Smooth muscle cell (in vitro differentiated cells): Measurements from ENCODE around the gene DHX34. TPM values are rescaled to one million over a fixed set of nuclear protein-coding genes. Genes with fewer than 3 reads are reported as not detected.

Source experiments
- DNase-seq: peaks from one replicate; lab custom pipeline; 2025; ENCODE audit not compliant: unreplicated experiment; lab: John Stamatoyannopoulos, UW
- H2AFZ ChIP-seq: fragments of 200-600 bp; sonication (generic); 2 replicates; pipeline ENCODE4 v1.6.0; 2016; ENCODE audit warnings: antibody characterized with exemption, low read depth, mild to moderate bottlenecking
- H3F3A ChIP-seq: fragments of 200-600 bp; sonication (generic); 2 replicates; pipeline ENCODE4 v1.6.0; 2017; ENCODE audit warnings: antibody characterized with exemption, low read depth
- H3K27ac ChIP-seq: fragments of 200-600 bp; sonication (generic); 2 replicates; pipeline ENCODE4 v1.5.1; 2016; ENCODE audit warnings: low read depth, mild to moderate bottlenecking
- H3K27me3 ChIP-seq: fragments of 200-600 bp; sonication (generic); 2 replicates; pipeline ENCODE4 v1.6.1; 2016; ENCODE audit warnings: low read depth, mild to moderate bottlenecking
- H3K36me3 ChIP-seq: fragments of 200-600 bp; sonication (generic); 2 replicates; pipeline ENCODE4 v1.5.1; 2016; ENCODE audit warnings: low read depth
- H3K4me1 ChIP-seq: fragments of 200-600 bp; sonication (generic); 2 replicates; pipeline ENCODE4 v1.5.1; 2016; ENCODE audit warnings: low read depth
- H3K4me2 ChIP-seq: fragments of 200-600 bp; sonication (generic); 2 replicates; pipeline ENCODE4 v1.6.0; 2016; ENCODE audit warnings: mild to moderate bottlenecking
- H3K4me3 ChIP-seq: fragments of 200-600 bp; sonication (generic); 2 replicates; pipeline ENCODE4 v1.5.1; 2016; ENCODE audit warnings: mild to moderate bottlenecking
- H3K79me2 ChIP-seq: fragments of 200-600 bp; sonication (generic); 2 replicates; pipeline ENCODE4 v1.6.0; 2016; ENCODE audit warnings: low read depth, mild to moderate bottlenecking
- H3K9ac ChIP-seq: fragments of 200-600 bp; sonication (generic); 2 replicates; pipeline ENCODE4 v1.6.0; 2016; ENCODE audit warnings: low read depth
- H3K9me3 ChIP-seq: fragments of 200-600 bp; sonication (generic); replicated peaks from 2 replicates; pipeline ENCODE4 v1.5.1; 2016; ENCODE audit warnings: low read depth
- H4K20me1 ChIP-seq: fragments of 200-600 bp; sonication (generic); 2 replicates; pipeline ENCODE4 v1.6.0; 2016; ENCODE audit warnings: low read depth
- whole genome bisulfite sequencing: methylation state at CpG from one replicate; pipeline ENCODE4 v1.1.7; 2016; ENCODE audit warnings: low lambda C conversion rate; 5-methylcytosine and 5-hydroxymethylcytosine counted together
- polyA plus RNA-seq: library from polyadenylated mRNA; unstranded; fragments of >200 nt; fragmentation: Nextera tagmentation; extraction: Ambion mirVana; gene quantifications from 2 replicates; pipeline ENCODE4 v1.2.1, GENCODE V29; 2016
- total RNA-seq: library from RNA; depleted of rRNA; stranded (reverse); fragments of >200 nt; gene quantifications from 2 replicates; pipeline ENCODE4 v1.2.3, GENCODE V29; 2014
- TF ChIP-seq, protein P1 (sequence below): fragments of 200-600 bp; sonication (generic); IDR thresholded peaks from 2 replicates; pipeline ENCODE4 v1.5.1; 2017; ENCODE audit warnings: borderline replicate concordance, mild to moderate bottlenecking, antibody characterized with exemption; ENCODE audit not compliant: insufficient read depth, poor library complexity, severe bottlenecking

DHX34 gene
- total and polyA plus RNA-seq, 2 experiments from 2014 or later, result 7.1 to 9.8 TPM

GRCh38 chr19:47351548-47351947 is 2.4 kb downstream of the DHX34 start:
- no peaks in the 10 kb centered on the region for H3K27me3 ChIP-seq
- no peak overlapping the region for H2AFZ ChIP-seq
- H3K4me1 ChIP-seq, result peaks cover 10% of the 10 kb centered on the region
- H3K4me2 ChIP-seq, result no peak overlapping the region
- peaks cover 10% of the 10 kb centered on the region for H3K36me3 ChIP-seq
- WGBS, result 96% methylated on average over 3 of the region's 3 CpGs
- no peak overlapping the region for H3K4me3 ChIP-seq
- H4K20me1 ChIP-seq, result no peaks in the 10 kb centered on the region
- H3K9ac ChIP-seq, result no peak overlapping the region
- DNase-seq, result no peak
- H3K79me2 ChIP-seq, result peaks cover 22% of the 10 kb centered on the region
- no peaks in the 10 kb centered on the region for H3K9me3 ChIP-seq
- TF ChIP-seq, protein P1, sequence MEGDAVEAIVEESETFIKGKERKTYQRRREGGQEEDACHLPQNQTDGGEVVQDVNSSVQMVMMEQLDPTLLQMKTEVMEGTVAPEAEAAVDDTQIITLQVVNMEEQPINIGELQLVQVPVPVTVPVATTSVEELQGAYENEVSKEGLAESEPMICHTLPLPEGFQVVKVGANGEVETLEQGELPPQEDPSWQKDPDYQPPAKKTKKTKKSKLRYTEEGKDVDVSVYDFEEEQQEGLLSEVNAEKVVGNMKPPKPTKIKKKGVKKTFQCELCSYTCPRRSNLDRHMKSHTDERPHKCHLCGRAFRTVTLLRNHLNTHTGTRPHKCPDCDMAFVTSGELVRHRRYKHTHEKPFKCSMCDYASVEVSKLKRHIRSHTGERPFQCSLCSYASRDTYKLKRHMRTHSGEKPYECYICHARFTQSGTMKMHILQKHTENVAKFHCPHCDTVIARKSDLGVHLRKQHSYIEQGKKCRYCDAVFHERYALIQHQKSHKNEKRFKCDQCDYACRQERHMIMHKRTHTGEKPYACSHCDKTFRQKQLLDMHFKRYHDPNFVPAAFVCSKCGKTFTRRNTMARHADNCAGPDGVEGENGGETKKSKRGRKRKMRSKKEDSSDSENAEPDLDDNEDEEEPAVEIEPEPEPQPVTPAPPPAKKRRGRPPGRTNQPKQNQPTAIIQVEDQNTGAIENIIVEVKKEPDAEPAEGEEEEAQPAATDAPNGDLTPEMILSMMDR, result no peak
- H3K27ac ChIP-seq, result no peak overlapping the region
- H3F3A ChIP-seq, result no peaks in the 10 kb centered on the region

DNA sequence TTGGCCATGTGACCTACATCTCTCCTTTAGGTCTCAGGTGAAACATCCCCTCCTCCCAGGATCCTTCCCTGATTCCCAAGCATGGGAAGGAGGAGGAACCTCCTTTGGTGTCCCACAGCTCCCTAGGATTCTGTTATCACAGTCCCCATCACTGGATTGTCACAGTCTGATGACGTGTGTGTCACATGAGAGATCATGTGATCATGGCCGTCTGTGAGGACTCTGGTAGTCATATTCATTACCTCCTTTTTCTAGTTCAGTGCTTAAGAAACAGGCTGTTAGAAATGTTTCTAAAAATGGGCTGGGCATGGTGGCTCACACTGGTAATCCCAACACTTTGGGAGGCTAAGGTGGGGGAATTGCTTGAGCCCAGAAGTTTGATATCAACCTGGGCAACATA is 3.0 kb downstream of the DHX34 start:
- TF ChIP-seq, protein P1, result no peak
- Histone ChIP-seq H3K36me3 (peaks cover 16% of the 10 kb centered on the region), H3K27me3 (no peaks in the 10 kb centered on the region), H3K4me2 (no peak overlapping the region), H2AFZ (no peak overlapping the region), H3F3A (no peaks in the 10 kb centered on the region), H3K79me2 (peaks cover 22% of the 10 kb centered on the region), H3K27ac (no peak overlapping the region), H3K9me3 (no peaks in the 10 kb centered on the region), H3K4me3 (no peak overlapping the region), H4K20me1 (no peaks in the 10 kb centered on the region), H3K4me1 (peaks cover 10% of the 10 kb centered on the region), H3K9ac (no peak overlapping the region)
- WGBS, result 83% methylated on average over 2 of the region's 2 CpGs
- no peak for DNase-seq

- 96% methylated on average over 24 of the region's 24 CpGs for WGBS
- peaks cover 22% of the 10 kb centered on the region for H3K79me2 ChIP-seq
- no peak for DNase-seq
Measured at GRCh38 chr19:47353307-47353712, 4.2 kb downstream of the DHX34 start.

DNA sequence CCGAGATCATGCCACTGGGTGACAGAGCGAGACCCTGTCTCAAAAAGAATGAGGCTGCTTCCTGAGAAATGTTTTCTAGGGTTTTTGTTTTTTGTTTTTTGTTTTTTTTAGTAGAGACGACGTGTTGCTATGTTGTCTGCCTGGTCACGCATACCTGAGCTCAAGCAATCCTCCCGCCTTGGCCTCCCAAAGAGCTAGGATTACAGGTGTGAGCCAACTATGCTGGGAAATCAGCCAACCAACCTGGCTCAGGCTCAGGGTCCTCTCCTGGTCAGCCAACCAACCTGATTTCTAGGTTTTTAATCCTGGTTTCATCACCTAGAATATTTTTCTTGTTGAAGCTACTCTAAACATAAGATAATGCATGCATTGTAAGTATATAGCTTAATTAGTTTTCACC is 7.8 kb downstream of the DHX34 start:
- DNase-seq, result no peak
- H3K27me3 ChIP-seq, result no peaks in the 10 kb centered on the region
- H3K36me3 ChIP-seq, result peaks cover 20% of the 10 kb centered on the region
- H3K4me1 ChIP-seq, result no peaks in the 10 kb centered on the region
- TF ChIP-seq, protein P1, result no peak
- no peak overlapping the region for H3K4me3 ChIP-seq
- H4K20me1 ChIP-seq, result peaks cover 7% of the 10 kb centered on the region
- H3K79me2 ChIP-seq, result no peaks in the 10 kb centered on the region
- WGBS, result 96% methylated on average over 6 of the region's 6 CpGs
- H3K9me3 ChIP-seq, result no peaks in the 10 kb centered on the region
- no peak overlapping the region for H3K9ac ChIP-seq
- no peak overlapping the region for H3K4me2 ChIP-seq
- H3F3A ChIP-seq, result no peaks in the 10 kb centered on the region
- no peak overlapping the region for H2AFZ ChIP-seq
- no peak overlapping the region for H3K27ac ChIP-seq

More at GRCh38 chr19:47353307-47353712, 4.2 kb downstream of the DHX34 start:
- Histone ChIP-seq H2AFZ (no peak overlapping the region), H3K36me3 (peaks cover 20% of the 10 kb centered on the region), H3K4me3 (no peak overlapping the region), H4K20me1 (no peaks in the 10 kb centered on the region), H3K27me3 (no peaks in the 10 kb centered on the region), H3K9ac (no peak overlapping the region), H3K27ac (no peak overlapping the region), H3K4me2 (no peak overlapping the region), H3F3A (no peaks in the 10 kb centered on the region), H3K4me1 (peaks cover 10% of the 10 kb centered on the region), H3K9me3 (no peaks in the 10 kb centered on the region)
- TF ChIP-seq, protein P1, result no peak
